Mammary epithelial cell (primary cell): ENCODE results near the gene ZFYVE1.

Experiments used
- CTCF ChIP-seq, 2 donors: IDR thresholded peaks in 1 of 2; conservative IDR thresholded peaks in 1 of 2; 2 replicates each; pipeline ENCODE4 v1.5.1; 2011 to 2012; ENCODE audit warnings: inconsistent platforms in 2 of 2, low read length in 2 of 2, mild to moderate bottlenecking in 2 of 2, control low read depth in 1 of 2, low read depth in 1 of 2; ENCODE audit not compliant: insufficient read depth in 1 of 2; ENCODE audit errors: extremely low read depth in 1 of 2
- EZH2 ChIP-seq: IDR thresholded peaks from 2 replicates; pipeline ENCODE4 v1.6.1; 2012; ENCODE audit warnings: low read length, inconsistent platforms, borderline replicate concordance

GRCh38 chr14:72928872-72929271 lies 98.0 kb downstream of the ZFYVE1 start:
- TF ChIP-seq CTCF (conservative IDR thresholded peaks at IDR 0.05 in 1 of 2, IDR thresholded peaks at IDR 0.05 in 1 of 2; ENCODE audit: extremely low read depth in 1 of 2, insufficient read depth in 1 of 2, low read depth in 1 of 2, low read length in 2 of 2) (no peak), EZH2 (no peak)
